ENCODE results near the gene MYLK4. TPM values are rescaled to one million over a fixed set of nuclear protein-coding genes. Genes with fewer than 3 reads are reported as not detected.

MYLK4 gene
- total RNA-seq, 1 experiment from 2014 or later, result 0.64 TPM

GRCh38 chr6:2715737-2716136, 35.0 kb downstream of the MYLK4 start:
- DNase-seq (ENCODE audit: low spot score), result no peak
- in situ Hi-C loops (cut with HindIII; ENCODE audit: low sequenced_read_pairs), result no loop called here

DNA sequence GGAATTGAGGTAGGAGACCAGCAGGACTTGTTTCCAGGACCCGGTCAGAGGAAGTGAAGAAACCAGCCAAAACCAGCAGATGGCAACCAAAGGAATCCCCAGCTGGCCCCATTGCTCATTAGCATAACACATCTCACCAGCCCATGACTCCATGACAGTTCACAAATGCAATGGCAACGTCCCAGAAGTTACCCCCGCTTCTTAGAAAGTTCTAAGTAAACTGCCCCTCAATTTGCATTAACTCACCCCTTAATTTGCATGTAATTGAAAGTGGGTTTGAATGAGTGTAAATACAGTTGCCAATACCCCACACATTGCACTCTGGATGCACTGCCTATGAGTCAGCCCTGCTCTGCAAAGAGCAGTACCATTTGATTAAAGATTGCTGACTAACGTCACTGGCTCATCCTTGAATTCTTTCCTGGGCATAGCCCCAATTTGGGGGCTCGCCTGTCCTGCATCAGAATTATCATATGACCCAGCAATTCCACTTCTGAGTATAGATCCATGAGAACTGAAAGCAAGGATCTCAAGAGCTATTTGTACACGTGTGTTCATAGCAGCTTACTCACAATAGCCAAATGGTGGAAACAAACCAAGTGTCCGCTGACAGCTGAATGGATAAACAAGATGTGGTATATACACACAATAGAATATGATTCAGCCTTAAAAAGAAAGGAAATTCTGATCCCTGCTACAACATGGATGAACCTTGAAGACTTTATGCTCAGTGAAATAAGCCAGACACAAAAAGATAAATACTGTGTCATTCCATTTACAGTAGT, 36.4 kb downstream of the MYLK4 start:
- in situ Hi-C loops (cut with HindIII; ENCODE audit: low sequenced_read_pairs), result no loop called here
- no peak for DNase-seq (ENCODE audit: low spot score)

- in situ Hi-C loops (cut with HindIII; ENCODE audit: low sequenced_read_pairs), result no loop called here
- no peak for DNase-seq (ENCODE audit: low spot score)
Measured at GRCh38 chr6:2713473-2714110, 37.1 kb downstream of the MYLK4 start.

DNA sequence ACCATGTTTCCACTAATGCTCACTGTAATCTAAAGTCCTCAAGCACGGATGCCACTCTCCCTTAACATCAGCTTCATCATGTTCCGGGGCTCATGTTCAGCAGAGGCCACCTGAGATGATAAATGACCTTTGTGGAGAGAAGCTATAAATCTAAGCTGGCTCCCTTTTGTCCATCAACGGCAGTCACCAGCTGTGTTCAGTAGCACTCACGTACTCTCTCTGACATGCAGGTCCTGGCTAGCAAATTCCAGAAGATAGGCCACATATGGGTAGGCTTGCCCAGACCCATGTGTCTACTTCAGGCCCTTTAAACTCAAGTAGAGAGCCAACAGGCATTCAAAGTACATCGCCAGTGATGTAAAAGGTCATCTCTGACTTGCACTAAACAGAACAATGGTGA, 38.6 kb downstream of the MYLK4 start:
- in situ Hi-C loops (cut with HindIII; ENCODE audit: low sequenced_read_pairs), result no loop called here
- no peak for DNase-seq (ENCODE audit: low spot score)

- in situ Hi-C loops (cut with HindIII; ENCODE audit: low sequenced_read_pairs), result no loop called here
- no peak for DNase-seq (ENCODE audit: low spot score)
Measured at GRCh38 chr6:2710412-2710811, 40.3 kb downstream of the MYLK4 start.

- DNase-seq (ENCODE audit: low spot score), result no peak
- in situ Hi-C loops (cut with HindIII; ENCODE audit: low sequenced_read_pairs), result no loop called here
Measured at GRCh38 chr6:2708456-2708855, 42.3 kb downstream of the MYLK4 start.

- in situ Hi-C loops (cut with HindIII; ENCODE audit: low sequenced_read_pairs), result no loop called here
- no peak for DNase-seq (ENCODE audit: low spot score)
Measured at GRCh38 chr6:2706558-2706957, 44.2 kb downstream of the MYLK4 start.

- in situ Hi-C loops (cut with HindIII; ENCODE audit: low sequenced_read_pairs), result no loop called here
- DNase-seq (ENCODE audit: low spot score), result no peak
Measured at GRCh38 chr6:2705256-2705655, 45.5 kb downstream of the MYLK4 start.

DNA sequence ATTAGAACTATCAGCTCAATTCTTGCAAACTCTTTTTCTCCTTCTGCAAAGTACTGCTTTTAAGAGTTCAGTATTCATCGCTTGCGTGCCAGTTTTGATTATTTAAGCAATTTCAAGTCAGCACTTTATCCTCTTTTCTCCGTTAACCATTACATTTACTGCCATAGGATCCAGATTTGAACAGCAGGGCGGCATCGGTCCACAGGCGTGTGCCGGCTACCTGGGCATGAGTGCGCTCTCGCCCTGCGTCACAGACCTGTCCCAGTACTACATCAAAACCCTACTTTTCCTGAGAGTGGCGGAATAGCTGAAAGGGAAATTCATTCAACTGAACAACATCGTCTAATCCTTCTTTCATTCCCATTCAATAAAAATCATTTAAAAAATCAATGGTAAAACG, 53.4 kb downstream of the MYLK4 start:
- DNase-seq (ENCODE audit: low spot score), result no peak
- in situ Hi-C loops (cut with HindIII; ENCODE audit: low sequenced_read_pairs), result no loop called here

- in situ Hi-C loops (cut with HindIII; ENCODE audit: low sequenced_read_pairs), result no loop called here
Measured at GRCh38 chr6:2695454-2696095, 55.1 kb downstream of the MYLK4 start.

DNA sequence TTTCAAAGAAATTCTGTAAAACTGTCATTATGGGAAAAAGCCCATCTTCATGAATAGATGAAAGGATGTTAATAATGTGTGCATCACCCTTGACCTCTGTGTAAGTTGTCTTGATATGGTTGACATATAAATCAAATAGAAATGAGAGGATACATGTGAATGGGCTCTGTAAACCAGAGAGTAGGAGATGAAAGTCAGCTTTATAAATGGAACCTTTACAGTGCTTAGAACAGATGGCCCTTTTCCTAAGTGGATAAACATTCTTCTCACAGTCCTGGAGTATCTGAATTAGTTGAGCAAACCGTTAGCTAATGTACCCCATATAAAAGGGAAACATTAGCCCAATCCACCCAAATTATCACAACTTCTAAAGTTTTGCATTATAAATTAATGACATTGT, 57.5 kb downstream of the MYLK4 start:
- in situ Hi-C loops (cut with HindIII; ENCODE audit: low sequenced_read_pairs), result no loop called here
- no peak for DNase-seq (ENCODE audit: low spot score)

More at GRCh38 chr6:2695454-2696095, 55.1 kb downstream of the MYLK4 start:
- DNase-seq (ENCODE audit: low spot score), result peak; percentile 28

GRCh38 chr6:2688401-2689064, 62.2 kb downstream of the MYLK4 start:
- in situ Hi-C loops (cut with HindIII; ENCODE audit: low sequenced_read_pairs), result no loop called here

DNA sequence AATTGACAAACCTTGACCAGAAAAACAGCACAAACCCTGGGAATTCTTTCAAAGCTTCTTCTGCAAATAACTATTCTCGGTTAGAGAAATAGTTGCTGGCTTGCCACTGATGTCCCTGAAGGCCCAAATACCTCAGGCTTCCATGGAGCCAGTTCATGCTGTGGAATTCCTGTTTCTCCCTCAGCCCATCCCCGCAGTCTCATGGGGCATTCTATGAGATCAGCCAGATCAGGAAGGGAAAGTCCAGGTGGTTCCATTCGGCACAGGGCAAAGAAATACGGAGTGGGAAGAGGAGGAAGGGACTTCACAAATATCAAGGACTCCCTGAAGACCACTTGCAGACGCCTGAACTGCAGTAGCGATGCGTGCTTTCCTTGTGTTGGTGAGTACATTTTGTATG, 63.3 kb downstream of the MYLK4 start:
- in situ Hi-C loops (cut with HindIII; ENCODE audit: low sequenced_read_pairs), result no loop called here
- no peak for DNase-seq (ENCODE audit: low spot score)

More at GRCh38 chr6:2688401-2689064, 62.2 kb downstream of the MYLK4 start:
- DNase-seq (ENCODE audit: low spot score), result peak; percentile 3

DNA sequence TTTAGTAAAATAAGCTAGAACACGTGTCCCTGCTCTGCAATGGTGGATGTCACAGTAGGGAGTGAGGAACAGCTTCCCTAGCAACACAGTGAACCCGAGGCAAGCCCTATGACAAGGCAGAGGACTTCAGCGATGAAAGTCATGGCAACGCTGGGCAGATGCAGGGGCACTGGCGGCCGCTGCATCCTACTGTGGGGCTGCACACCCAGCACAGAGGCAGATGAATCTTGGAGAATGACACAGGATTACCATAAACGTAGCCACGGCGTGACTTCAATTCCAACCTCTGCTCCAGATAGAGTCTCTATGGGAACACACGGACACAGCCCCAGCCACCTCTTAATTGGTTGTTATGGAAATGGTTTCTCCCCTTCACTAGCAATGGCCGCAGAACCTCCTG, 64.2 kb downstream of the MYLK4 start:
- no peak for DNase-seq (ENCODE audit: low spot score)
- in situ Hi-C loops (cut with HindIII; ENCODE audit: low sequenced_read_pairs), result no loop called here

DNA sequence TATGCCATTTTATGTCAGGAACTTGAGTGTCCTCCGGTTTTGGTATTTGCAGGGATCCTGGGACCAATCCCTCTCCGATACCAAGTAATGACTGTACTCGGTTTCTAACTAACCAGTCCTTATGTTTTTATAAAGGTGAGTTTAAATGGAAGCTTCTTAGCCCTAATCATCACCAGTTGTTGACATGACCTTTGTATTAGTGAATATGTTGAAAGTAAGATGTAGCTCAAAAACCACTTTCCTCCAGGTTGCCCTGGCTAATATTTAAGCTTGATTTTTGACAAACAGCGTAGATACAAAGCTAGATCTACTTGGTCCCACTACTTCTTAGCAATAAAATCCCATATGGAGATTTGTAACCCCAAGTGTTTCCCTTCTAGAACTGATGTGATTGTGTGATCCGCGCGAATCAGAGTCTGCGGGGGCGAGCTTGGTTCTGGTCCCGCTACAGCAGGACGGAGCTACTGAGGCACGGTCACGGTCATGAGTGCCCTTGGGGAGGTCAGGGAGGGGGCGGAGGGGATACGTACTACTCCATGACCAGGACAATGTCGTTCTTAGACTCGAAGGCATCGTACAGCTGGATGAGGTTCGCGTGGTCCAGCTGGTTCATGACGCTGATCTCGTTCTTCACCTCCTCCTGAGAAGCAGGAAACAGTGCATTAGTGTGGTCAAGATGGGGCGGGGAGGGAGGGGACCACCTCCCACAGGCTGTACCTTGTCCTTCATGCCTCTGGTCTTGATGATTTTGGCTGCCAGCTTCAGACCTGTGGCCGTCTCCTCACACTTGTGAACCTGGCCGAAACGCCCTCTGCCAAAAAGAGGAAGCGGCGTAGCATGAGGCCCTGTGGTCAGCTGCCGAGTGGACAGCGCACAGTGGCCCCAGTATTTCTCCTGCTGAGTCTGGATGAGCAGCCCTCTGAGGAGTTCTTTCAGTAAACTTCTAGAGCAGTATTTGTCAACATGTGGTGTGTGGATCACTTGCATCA, 65.7 kb downstream of the MYLK4 start:
- in situ Hi-C loops (cut with HindIII; ENCODE audit: low sequenced_read_pairs), result no loop called here
- no peak for DNase-seq (ENCODE audit: low spot score)

- DNase-seq (ENCODE audit: low spot score), result no peak
- in situ Hi-C loops (cut with HindIII; ENCODE audit: low sequenced_read_pairs), result no loop called here
Measured at GRCh38 chr6:2684103-2684749, 66.5 kb downstream of the MYLK4 start.

GRCh38 chr6:2680264-2680922, 70.3 kb downstream of the MYLK4 start:
- DNase-seq (ENCODE audit: low spot score), result no peak
- in situ Hi-C loops (cut with HindIII; ENCODE audit: low sequenced_read_pairs), result no loop called here

DNA sequence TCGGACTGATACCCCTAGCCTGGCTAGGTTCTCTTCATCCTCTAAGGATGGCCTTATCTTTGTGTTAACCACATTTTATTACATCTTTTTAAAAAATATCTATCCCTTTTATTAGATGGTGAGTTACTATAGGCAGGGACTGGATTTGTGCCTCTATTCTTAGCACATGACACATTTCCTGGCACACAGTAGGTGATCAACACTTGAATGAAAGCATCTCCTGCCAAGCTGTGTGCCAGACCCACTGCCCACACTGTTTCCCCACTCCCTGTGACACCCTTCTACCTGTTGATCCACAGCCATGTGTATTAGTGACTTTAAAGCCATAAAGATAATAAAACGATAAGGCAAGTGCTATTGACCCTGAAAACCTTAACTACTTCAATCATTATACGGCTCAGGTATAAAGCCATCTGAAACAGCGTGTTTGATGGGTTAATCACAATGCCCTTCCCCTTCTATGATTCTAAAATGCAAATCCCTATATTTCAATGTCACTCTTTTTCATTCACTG, 73.6 kb downstream of the MYLK4 start:
- no peak for DNase-seq (ENCODE audit: low spot score)
- in situ Hi-C loops (cut with HindIII; ENCODE audit: low sequenced_read_pairs), result no loop called here
